8988T (cell line): Measurements from ENCODE around the gene LOXL4.

Experiments
- DNase-seq: peaks from one replicate; pipeline ENCODE4 v3.0.0; 2011

The LOXL4 gene

GRCh38 chr10:98267894-98268693 lies at the start of gene LOXL4:
Gene LOXL4 (minus strand): TSS chr10:98268194. CDS start chr10:98263019, 5,175 bp downstream.
- peak; percentile 89 for DNase-seq

- no peak for DNase-seq
Observed at GRCh38 chr10:98316661-98317060, 48.7 kb upstream of the LOXL4 start.

- no peak for DNase-seq
Observed at GRCh38 chr10:98316170-98316569, 48.2 kb upstream of the LOXL4 start.

GRCh38 chr10:98314532-98315284 lies 46.7 kb upstream of the LOXL4 start:
- DNase-seq, result no peak

GRCh38 chr10:98313598-98313997 lies 45.6 kb upstream of the LOXL4 start:
- no peak for DNase-seq

GRCh38 chr10:98312822-98313221 lies 44.8 kb upstream of the LOXL4 start:
- no peak for DNase-seq

GRCh38 chr10:98312349-98312748 lies 44.4 kb upstream of the LOXL4 start:
- no peak for DNase-seq

GRCh38 chr10:98310701-98311100 lies 42.7 kb upstream of the LOXL4 start:
- DNase-seq, result no peak

- DNase-seq, result peak; percentile 92
Observed at GRCh38 chr10:98309366-98310355, 41.7 kb upstream of the LOXL4 start.

GRCh38 chr10:98308669-98309365 lies 40.8 kb upstream of the LOXL4 start:
- DNase-seq, result no peak

GRCh38 chr10:98307916-98308541 lies 40.0 kb upstream of the LOXL4 start:
- no peak for DNase-seq

- no peak for DNase-seq
Observed at GRCh38 chr10:98306501-98306900, 38.5 kb upstream of the LOXL4 start.

GRCh38 chr10:98303569-98303968 lies 35.6 kb upstream of the LOXL4 start:
- DNase-seq, result no peak

- DNase-seq, result no peak
Observed at GRCh38 chr10:98302741-98303365, 34.9 kb upstream of the LOXL4 start.

- no peak for DNase-seq
Observed at GRCh38 chr10:98301664-98302319, 33.8 kb upstream of the LOXL4 start.

- no peak for DNase-seq
Observed at GRCh38 chr10:98300526-98301229, 32.7 kb upstream of the LOXL4 start.

- DNase-seq, result no peak
Observed at GRCh38 chr10:98299341-98299740, 31.3 kb upstream of the LOXL4 start.

- DNase-seq, result no peak
Observed at GRCh38 chr10:98296524-98296923, 28.5 kb upstream of the LOXL4 start.

GRCh38 chr10:98295907-98296306 lies 27.9 kb upstream of the LOXL4 start:
- DNase-seq, result no peak

- DNase-seq, result no peak
Observed at GRCh38 chr10:98295401-98295811, 27.4 kb upstream of the LOXL4 start.
